ENCODE measurements around the gene PCLAF. TPM values are rescaled to one million over a fixed set of nuclear protein-coding genes. Genes with fewer than 3 reads are reported as not detected.
"Not testable (repeated sequence)": the region's sequence is repeated elsewhere in the genome, so short reads cannot be mapped to it uniquely, and the experiment has no call there.

The PCLAF gene
- polyA plus RNA-seq, 4 donors = 42.2 to 59.4 (median 52.7) TPM

GRCh38 chr15:64371383-64371782 lies 9.9 kb downstream of the PCLAF start:
- DNase-seq (ENCODE audit: low read depth in 4 of 4, low spot score in 2 of 4) = not testable (repeated sequence)

- no peak for DNase-seq (ENCODE audit: low read depth in 4 of 4, low spot score in 2 of 4)
These were observed 12.1 kb downstream of the PCLAF start for GRCh38 chr15:64369078-64369607.

GRCh38 chr15:64361259-64361658 lies 20.0 kb downstream of the PCLAF start:
- DNase-seq (ENCODE audit: low read depth in 4 of 4, low spot score in 2 of 4) = no peak

- DNase-seq (ENCODE audit: low read depth in 4 of 4, low spot score in 2 of 4) = no peak
These were observed 24.6 kb downstream of the PCLAF start for GRCh38 chr15:64356710-64357040.

- peak; percentile 92 to 97 (median 95) for DNase-seq (ENCODE audit: low read depth in 4 of 4, low spot score in 2 of 4)
These were observed 25.1 kb downstream of the PCLAF start, which contains the start of gene CSNK1G1 for GRCh38 chr15:64355944-64356709. Gene CSNK1G1 (minus strand): TSS chr15:64356173. CDS start chr15:64300499, 55,674 bp downstream.

GRCh38 chr15:64355348-64355943 lies 25.8 kb downstream of the PCLAF start:
- peak in 3 of 4 donors; percentile 12 to 15 (median 14) for DNase-seq (ENCODE audit: low read depth in 4 of 4, low spot score in 2 of 4)

GRCh38 chr15:64354688-64355344 lies 26.4 kb downstream of the PCLAF start:
- DNase-seq (ENCODE audit: low read depth in 4 of 4, low spot score in 2 of 4) = peak in 1 of 4 donors; percentile 11

GRCh38 chr15:64351265-64351664 lies 30.0 kb downstream of the PCLAF start:
- DNase-seq (ENCODE audit: low read depth in 4 of 4, low spot score in 2 of 4) = no peak

GRCh38 chr15:64349375-64349774 lies 31.9 kb downstream of the PCLAF start:
- DNase-seq (ENCODE audit: low read depth in 4 of 4, low spot score in 2 of 4) = no peak

- DNase-seq (ENCODE audit: low read depth in 4 of 4, low spot score in 2 of 4) = no peak
These were observed 32.8 kb downstream of the PCLAF start for GRCh38 chr15:64348455-64348854.

GRCh38 chr15:64346242-64346641 lies 35.0 kb downstream of the PCLAF start:
- not testable (repeated sequence) for DNase-seq (ENCODE audit: low read depth in 4 of 4, low spot score in 2 of 4)

GRCh38 chr15:64344651-64345294 lies 36.5 kb downstream of the PCLAF start:
- DNase-seq (ENCODE audit: low read depth in 4 of 4, low spot score in 2 of 4) = no peak

GRCh38 chr15:64343841-64344240 lies 37.4 kb downstream of the PCLAF start:
- no peak for DNase-seq (ENCODE audit: low read depth in 4 of 4, low spot score in 2 of 4)

- DNase-seq (ENCODE audit: low read depth in 4 of 4, low spot score in 2 of 4) = no peak
These were observed 38.0 kb downstream of the PCLAF start for GRCh38 chr15:64343222-64343621.

GRCh38 chr15:64341961-64342360 lies 39.3 kb downstream of the PCLAF start:
- DNase-seq (ENCODE audit: low read depth in 4 of 4, low spot score in 2 of 4) = no peak

GRCh38 chr15:64340355-64340754 lies 40.9 kb downstream of the PCLAF start:
- no peak for DNase-seq (ENCODE audit: low read depth in 4 of 4, low spot score in 2 of 4)

- no peak for DNase-seq (ENCODE audit: low read depth in 4 of 4, low spot score in 2 of 4)
These were observed 43.5 kb downstream of the PCLAF start for GRCh38 chr15:64337761-64338160.

- no peak for DNase-seq (ENCODE audit: low read depth in 4 of 4, low spot score in 2 of 4)
These were observed 47.0 kb downstream of the PCLAF start for GRCh38 chr15:64333986-64334929.

- DNase-seq (ENCODE audit: low read depth in 4 of 4, low spot score in 2 of 4) = no peak
These were observed 47.7 kb downstream of the PCLAF start for GRCh38 chr15:64333516-64333915.

GRCh38 chr15:64331668-64332067 lies 49.6 kb downstream of the PCLAF start:
- not testable (repeated sequence) for DNase-seq (ENCODE audit: low read depth in 4 of 4, low spot score in 2 of 4)
